Measurements from ENCODE around the gene TFAP2E.

The TFAP2E gene

DNA sequence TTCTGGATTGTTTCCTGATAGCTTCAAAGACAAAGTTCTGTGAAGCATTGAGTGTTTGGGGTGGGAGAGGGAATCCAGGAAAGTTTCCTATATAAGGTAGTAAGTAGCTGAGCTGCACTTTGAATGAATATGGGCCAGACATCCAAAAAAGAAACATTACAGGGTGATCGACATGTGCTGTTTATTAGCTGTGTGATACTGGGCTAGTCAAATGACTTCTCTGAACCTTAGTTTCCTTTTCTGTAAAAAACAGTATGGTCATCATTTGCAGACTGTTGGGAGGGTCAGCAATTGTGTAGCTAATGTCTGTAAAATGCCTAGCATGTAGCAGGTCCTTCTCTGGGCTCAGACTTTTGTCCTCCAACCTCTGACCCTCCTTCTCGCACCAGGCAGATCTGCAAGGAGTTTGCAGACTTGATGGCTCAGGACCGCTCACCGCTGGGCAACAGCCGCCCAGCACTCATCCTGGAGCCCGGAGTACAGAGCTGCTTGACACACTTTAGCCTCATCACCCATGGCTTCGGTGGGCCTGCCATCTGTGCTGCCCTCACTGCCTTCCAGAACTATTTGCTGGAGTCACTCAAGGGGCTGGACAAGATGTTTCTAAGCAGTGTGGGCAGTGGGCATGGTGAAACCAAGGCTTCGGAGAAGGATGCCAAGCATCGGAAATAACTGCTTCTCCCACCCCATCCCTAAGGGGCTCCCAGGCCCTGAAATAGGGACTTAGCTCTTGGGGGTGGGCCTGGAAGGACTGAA, 21.1 kb downstream of the TFAP2E start:
- Mint-ChIP-seq H3K36me3 (peaks cover 8% of the 10 kb centered on the region), H3K4me1 (no peaks in the 10 kb centered on the region), H3K27ac (no peak overlapping the region), H3K9me3 (no peaks in the 10 kb centered on the region), H3K27me3 (no peaks in the 10 kb centered on the region), H3K4me3 (no peak overlapping the region)
- ATAC-seq: no peak

- Mint-ChIP-seq H3K27me3 (no peaks in the 10 kb centered on the region), H3K4me1 (no peaks in the 10 kb centered on the region), H3K9me3 (no peaks in the 10 kb centered on the region), H3K27ac (no peak overlapping the region), H3K4me3 (no peak overlapping the region), H3K36me3 (peaks cover 15% of the 10 kb centered on the region)
- no peak for ATAC-seq
These were observed 22.6 kb downstream of the TFAP2E start for GRCh38 chr1:35595684-35596083.

DNA sequence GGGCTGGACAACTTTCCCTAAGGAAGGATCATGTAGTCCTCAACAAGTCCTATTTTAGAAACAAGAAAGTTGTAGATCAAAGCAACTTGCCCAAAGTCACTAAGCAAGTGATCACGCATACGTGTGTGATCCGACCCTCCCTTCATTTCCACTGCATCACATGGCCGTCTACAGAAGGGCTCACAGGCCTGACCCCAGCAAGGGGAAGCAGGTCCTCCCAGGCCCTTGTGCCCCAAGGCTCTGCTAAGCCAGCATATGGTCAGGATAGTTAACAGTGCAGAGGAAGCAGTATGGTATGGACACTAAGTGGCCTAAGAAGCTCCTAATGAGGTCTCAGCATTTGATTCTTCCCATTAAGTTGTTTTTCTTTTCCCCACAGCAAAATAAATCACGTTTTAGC, 24.8 kb downstream of the TFAP2E start:
- H3K36me3 Mint-ChIP-seq: peaks cover 12% of the 10 kb centered on the region
- H3K27ac Mint-ChIP-seq: no peak overlapping the region
- H3K4me1 Mint-ChIP-seq: no peaks in the 10 kb centered on the region
- ATAC-seq: no peak
- H3K4me3 Mint-ChIP-seq: no peak overlapping the region
- no peaks in the 10 kb centered on the region for H3K27me3 Mint-ChIP-seq
- H3K9me3 Mint-ChIP-seq: no peaks in the 10 kb centered on the region

DNA sequence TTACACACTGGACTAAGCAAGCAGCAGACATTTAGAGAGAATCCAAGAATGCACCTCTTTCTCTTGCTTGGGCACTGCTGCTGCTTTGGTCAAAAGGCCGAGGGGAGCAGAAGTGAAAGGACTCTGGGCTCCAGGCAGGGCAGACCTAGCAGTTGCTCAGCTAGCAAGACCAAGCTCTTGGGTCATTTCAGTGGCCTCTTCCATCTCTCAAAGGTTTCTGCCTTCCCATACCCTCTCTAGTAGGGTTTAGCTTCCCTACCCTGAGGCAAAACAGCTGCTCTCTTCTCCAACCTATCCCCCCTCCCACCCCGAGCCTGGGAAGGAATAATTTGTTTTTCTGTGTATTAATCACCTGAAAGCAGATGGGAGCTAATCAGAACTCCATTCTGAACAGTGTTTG, 25.8 kb downstream of the TFAP2E start:
- Mint-ChIP-seq H3K9me3 (no peaks in the 10 kb centered on the region), H3K27me3 (no peaks in the 10 kb centered on the region), H3K36me3 (peaks cover 22% of the 10 kb centered on the region), H3K4me1 (no peaks in the 10 kb centered on the region), H3K27ac (no peak overlapping the region), H3K4me3 (no peak overlapping the region)
- no peak for ATAC-seq

DNA sequence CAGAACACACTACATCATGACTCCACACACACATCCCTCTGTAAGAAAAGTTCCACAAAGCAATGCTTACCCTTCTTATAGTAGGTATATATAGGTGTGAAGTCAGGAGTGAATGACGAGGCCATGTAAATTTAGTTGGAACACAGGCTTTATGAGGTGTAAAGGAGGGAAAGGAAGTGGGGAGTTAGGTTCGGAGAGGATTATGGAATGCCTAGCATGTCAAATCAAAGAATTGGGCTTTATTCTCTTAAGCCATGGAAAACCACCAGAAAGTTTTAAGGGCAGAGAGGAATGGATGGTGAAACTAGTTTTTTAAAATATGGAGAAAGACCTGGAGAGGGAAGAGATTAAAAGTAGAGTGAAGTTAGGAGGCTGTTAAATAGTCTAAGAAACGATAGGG, 26.3 kb downstream of the TFAP2E start:
- no peak overlapping the region for H3K27ac Mint-ChIP-seq
- H3K27me3 Mint-ChIP-seq: no peaks in the 10 kb centered on the region
- no peak for ATAC-seq
- H3K9me3 Mint-ChIP-seq: no peaks in the 10 kb centered on the region
- no peak overlapping the region for H3K4me3 Mint-ChIP-seq
- H3K36me3 Mint-ChIP-seq: peaks cover 27% of the 10 kb centered on the region
- H3K4me1 Mint-ChIP-seq: no peaks in the 10 kb centered on the region

GRCh38 chr1:35600593-35600992, 27.5 kb downstream of the TFAP2E start:
- Mint-ChIP-seq H3K27me3 (no peaks in the 10 kb centered on the region), H3K36me3 (peaks cover 36% of the 10 kb centered on the region), H3K27ac (no peak overlapping the region), H3K4me3 (no peak overlapping the region), H3K9me3 (no peaks in the 10 kb centered on the region), H3K4me1 (no peaks in the 10 kb centered on the region)
- no peak for ATAC-seq

DNA sequence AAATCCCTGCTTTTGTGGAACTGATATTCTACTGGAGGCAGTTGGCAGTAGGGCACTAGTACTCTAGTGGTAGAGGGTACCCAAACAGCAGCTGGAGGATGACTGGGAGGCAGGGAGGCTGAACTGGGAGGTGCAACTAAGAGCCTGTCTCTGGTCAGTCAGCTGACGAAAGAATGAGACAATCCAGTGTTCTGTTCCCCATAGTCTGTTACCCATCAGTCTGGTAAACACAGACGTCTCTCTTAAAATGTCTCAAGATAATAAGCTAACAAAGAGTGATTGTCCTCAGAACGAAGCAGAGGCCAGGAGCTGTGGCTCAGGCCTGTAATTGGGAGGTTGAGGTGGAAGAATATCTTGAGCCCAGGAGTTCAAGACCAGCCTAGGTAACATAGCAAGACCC, 30.4 kb downstream of the TFAP2E start:
- Mint-ChIP-seq H3K9me3 (no peaks in the 10 kb centered on the region), H3K36me3 (peaks cover 62% of the 10 kb centered on the region), H3K4me1 (peaks cover 12% of the 10 kb centered on the region), H3K27me3 (no peaks in the 10 kb centered on the region), H3K4me3 (no peak overlapping the region), H3K27ac (no peak overlapping the region)
- no peak for ATAC-seq

GRCh38 chr1:35603941-35604340, 30.8 kb downstream of the TFAP2E start:
- Mint-ChIP-seq H3K4me3 (no peak overlapping the region), H3K4me1 (peaks cover 12% of the 10 kb centered on the region), H3K9me3 (no peaks in the 10 kb centered on the region), H3K27ac (no peak overlapping the region), H3K36me3 (peaks cover 66% of the 10 kb centered on the region), H3K27me3 (no peaks in the 10 kb centered on the region)
- ATAC-seq: no peak

GRCh38 chr1:35605071-35605866, 32.2 kb downstream of the TFAP2E start:
- Mint-ChIP-seq H3K27me3 (no peaks in the 10 kb centered on the region), H3K27ac (no peak overlapping the region), H3K4me3 (no peak overlapping the region), H3K4me1 (peaks cover 12% of the 10 kb centered on the region), H3K9me3 (no peaks in the 10 kb centered on the region), H3K36me3 (peaks cover 64% of the 10 kb centered on the region)
- ATAC-seq: no peak

- H3K4me3 Mint-ChIP-seq: no peak overlapping the region
- H3K36me3 Mint-ChIP-seq: peaks cover 66% of the 10 kb centered on the region
- H3K4me1 Mint-ChIP-seq: peaks cover 12% of the 10 kb centered on the region
- no peaks in the 10 kb centered on the region for H3K27me3 Mint-ChIP-seq
- ATAC-seq: no peak
- H3K27ac Mint-ChIP-seq: no peak overlapping the region
- H3K9me3 Mint-ChIP-seq: no peaks in the 10 kb centered on the region
These were observed 32.7 kb downstream of the TFAP2E start for GRCh38 chr1:35605867-35606182.

GRCh38 chr1:35611655-35612054, 38.5 kb downstream of the TFAP2E start:
- Mint-ChIP-seq H3K4me3 (no peak overlapping the region), H3K27me3 (no peaks in the 10 kb centered on the region), H3K27ac (no peak overlapping the region), H3K9me3 (no peaks in the 10 kb centered on the region), H3K36me3 (peaks cover 53% of the 10 kb centered on the region), H3K4me1 (peaks cover 17% of the 10 kb centered on the region)
- ATAC-seq: no peak

DNA sequence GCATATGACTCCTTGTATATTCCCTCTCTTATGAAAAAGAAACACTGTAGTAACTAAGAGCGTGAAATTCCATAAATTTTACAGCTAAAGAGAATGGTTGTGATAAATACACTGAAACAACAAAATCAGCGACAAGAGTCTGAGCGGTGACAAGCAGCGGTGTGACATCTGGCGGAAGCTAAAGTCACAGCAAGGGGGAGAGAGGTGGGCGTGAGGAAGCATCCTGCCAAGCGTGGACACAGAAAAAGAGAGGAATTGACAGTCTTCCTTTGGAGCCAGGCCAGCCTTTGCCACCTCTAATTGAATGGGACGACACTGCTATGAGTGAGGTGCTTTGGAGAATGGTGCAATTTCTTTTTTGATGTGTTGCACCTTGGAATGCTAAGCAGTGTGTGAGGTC, 42.3 kb downstream of the TFAP2E start:
- H3K9me3 Mint-ChIP-seq: no peaks in the 10 kb centered on the region
- H3K27ac Mint-ChIP-seq: no peak overlapping the region
- H3K4me3 Mint-ChIP-seq: no peak overlapping the region
- H3K36me3 Mint-ChIP-seq: peaks cover 50% of the 10 kb centered on the region
- no peaks in the 10 kb centered on the region for H3K27me3 Mint-ChIP-seq
- H3K4me1 Mint-ChIP-seq: peaks cover 6% of the 10 kb centered on the region
- no peak for ATAC-seq

GRCh38 chr1:35619237-35620121, 46.4 kb downstream of the TFAP2E start:
- H3K9me3 Mint-ChIP-seq: no peaks in the 10 kb centered on the region
- no peak overlapping the region for H3K4me3 Mint-ChIP-seq
- no peaks in the 10 kb centered on the region for H3K27me3 Mint-ChIP-seq
- no peak for ATAC-seq
- no peak overlapping the region for H3K27ac Mint-ChIP-seq
- no peaks in the 10 kb centered on the region for H3K4me1 Mint-ChIP-seq
- peaks cover 29% of the 10 kb centered on the region for H3K36me3 Mint-ChIP-seq

DNA sequence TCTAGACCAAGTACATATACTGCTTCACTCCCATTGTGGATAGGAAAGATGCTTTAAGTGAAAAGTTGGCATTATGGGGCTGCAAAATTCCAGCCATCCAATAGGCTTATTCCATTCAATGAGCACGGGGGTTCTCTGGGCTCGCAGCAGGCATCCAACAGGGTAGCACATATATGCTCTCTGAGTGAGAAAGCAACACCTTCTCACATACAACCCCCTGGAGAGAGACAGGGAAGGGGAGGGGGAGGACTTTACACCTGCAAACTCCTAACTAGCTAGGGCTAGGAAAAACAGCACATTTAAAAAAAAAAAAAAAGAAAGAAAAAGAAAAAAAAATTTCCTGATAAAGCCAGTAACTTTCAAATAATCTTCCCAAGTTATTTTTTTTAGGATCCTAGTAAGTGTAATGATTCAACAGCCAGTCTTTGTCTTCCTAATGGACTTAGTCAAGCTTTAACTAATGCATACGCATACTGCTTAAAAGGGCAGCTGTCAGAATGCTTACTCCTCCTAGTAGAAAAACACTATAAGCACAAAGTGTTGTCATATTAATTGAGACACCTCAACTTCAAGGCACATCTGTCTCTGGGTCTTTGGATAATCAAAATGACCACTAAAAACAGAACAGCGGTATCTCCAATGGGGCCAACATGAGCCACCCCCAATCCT, 49.5 kb downstream of the TFAP2E start:
- no peaks in the 10 kb centered on the region for H3K4me1 Mint-ChIP-seq
- ATAC-seq: no peak
- H3K27ac Mint-ChIP-seq: no peak overlapping the region
- H3K4me3 Mint-ChIP-seq: no peak overlapping the region
- no peaks in the 10 kb centered on the region for H3K27me3 Mint-ChIP-seq
- H3K9me3 Mint-ChIP-seq: no peaks in the 10 kb centered on the region
- peaks cover 24% of the 10 kb centered on the region for H3K36me3 Mint-ChIP-seq

- Mint-ChIP-seq H3K27me3 (no peaks in the 10 kb centered on the region), H3K4me1 (no peaks in the 10 kb centered on the region), H3K27ac (no peak overlapping the region), H3K4me3 (no peak overlapping the region), H3K36me3 (peaks cover 18% of the 10 kb centered on the region), H3K9me3 (no peaks in the 10 kb centered on the region)
- ATAC-seq: no peak
These were observed 50.7 kb downstream of the TFAP2E start for GRCh38 chr1:35623832-35624231.

All from stimulated activated memory B cell treated with anti-CD40 and anti-IgM and Interleukin-4, amounts not matched to agents 10 μg/mL and 1 μg/mL and 100 μg/mL, for 72 hours (primary cell).